Retinal pigment epithelial cell (primary cell): ENCODE measurements around the gene PLCD3.

Source experiments
- DNase-seq: peaks from one replicate; pipeline ENCODE4 v3.0.0-alpha.2; 2010; ENCODE audit warnings: low read depth
- H3K4me3 ChIP-seq: 2 replicates; pipeline ENCODE4 v1.5.1; 2011; ENCODE audit warnings: mild to moderate bottlenecking, low read length, control low read depth, moderate library complexity
- CTCF ChIP-seq: conservative IDR thresholded peaks from 2 replicates; pipeline ENCODE4 v1.5.1; 2011; ENCODE audit warnings: low read depth, low read length, control low read depth, inconsistent platforms

PLCD3 gene

GRCh38 chr17:45137561-45138305 is 5.4 kb upstream of the PLCD3 start:
- no peak for DNase-seq
- TF ChIP-seq CTCF = no peak
- H3K4me3 ChIP-seq = no peak overlapping the region

- no peak for TF ChIP-seq CTCF
- no peak for DNase-seq
- no peak overlapping the region for H3K4me3 ChIP-seq
Measured at GRCh38 chr17:45136846-45137560, 4.7 kb upstream of the PLCD3 start.

- peak overlapping the region; percentile 71 for H3K4me3 ChIP-seq
- no peak for DNase-seq
Measured at GRCh38 chr17:45135978-45136791, 3.9 kb upstream of the PLCD3 start.

GRCh38 chr17:45135192-45135977 is 3.1 kb upstream of the PLCD3 start, which contains the start of gene ACBD4:
Gene ACBD4, plus strand, starts transcription at chr17:45135687. Its CDS starts 458 bp downstream, at chr17:45136145.
- DNase-seq = peak; percentile 89
- peak within 1 kb of the TSS; percentile 71 for H3K4me3 ChIP-seq
- TF ChIP-seq CTCF = peak; percentile 100

More at GRCh38 chr17:45135978-45136791, 3.9 kb upstream of the PLCD3 start:
- no peak for TF ChIP-seq CTCF

- peak; percentile 81 for TF ChIP-seq CTCF
- peak overlapping the region; percentile 70 for H3K4me3 ChIP-seq
- peak; percentile 46 for DNase-seq
Measured at GRCh38 chr17:45132572-45133463, 503 bp upstream of the PLCD3 start.
